ENCODE measurements around the gene ETV1.
"Not testable (repeated sequence)": the region's sequence is repeated elsewhere in the genome, so short reads cannot be mapped to it uniquely, and the experiment has no call there.

ETV1 gene

DNA sequence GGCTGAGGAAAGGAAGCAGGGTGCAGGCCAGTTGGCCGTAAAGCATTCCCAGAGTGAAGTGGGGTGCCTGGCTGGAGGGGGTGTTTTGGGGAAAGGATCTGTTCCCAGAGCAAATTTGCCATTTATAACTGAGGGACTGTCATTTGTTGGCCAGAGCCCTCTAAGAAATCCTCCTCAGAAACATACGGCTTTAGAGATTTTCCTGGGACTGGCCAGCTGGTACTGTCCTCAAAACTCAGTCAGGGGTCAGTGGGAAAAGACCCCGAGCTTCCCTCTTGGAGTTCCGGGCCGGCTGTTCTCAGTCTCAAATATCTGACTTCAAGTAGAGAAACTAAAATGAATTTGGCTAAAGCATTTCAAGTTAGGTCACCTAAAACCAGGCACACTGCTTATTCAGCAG lies 55.9 kb downstream of the ETV1 start:
- no peak for DNase-seq (ENCODE audit: insufficient read length, low spot score)

DNA sequence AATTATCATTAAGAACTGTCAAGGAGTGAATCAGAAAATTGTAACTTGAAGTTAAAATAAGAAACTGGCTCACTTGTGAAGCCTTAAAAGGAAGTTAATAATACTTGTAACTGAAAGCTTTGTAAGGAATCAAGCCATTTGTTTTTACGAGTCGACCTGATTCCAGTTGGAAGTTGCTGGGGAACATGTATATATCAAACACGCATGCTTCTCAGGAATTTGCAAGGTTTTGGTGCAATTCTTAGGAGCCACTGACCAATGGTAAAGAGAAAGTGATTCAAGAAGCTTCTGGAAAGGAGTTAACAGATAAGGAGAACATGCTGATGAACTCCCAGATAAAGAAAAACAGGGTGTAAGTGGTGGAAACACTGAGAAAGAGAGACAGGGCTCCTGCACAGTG lies 56.4 kb downstream of the ETV1 start:
- DNase-seq (ENCODE audit: insufficient read length, low spot score): no peak
- no peak for FAIRE-seq

More for the DNA sequence above, 55.9 kb downstream of the ETV1 start:
- no peak for FAIRE-seq

DNA sequence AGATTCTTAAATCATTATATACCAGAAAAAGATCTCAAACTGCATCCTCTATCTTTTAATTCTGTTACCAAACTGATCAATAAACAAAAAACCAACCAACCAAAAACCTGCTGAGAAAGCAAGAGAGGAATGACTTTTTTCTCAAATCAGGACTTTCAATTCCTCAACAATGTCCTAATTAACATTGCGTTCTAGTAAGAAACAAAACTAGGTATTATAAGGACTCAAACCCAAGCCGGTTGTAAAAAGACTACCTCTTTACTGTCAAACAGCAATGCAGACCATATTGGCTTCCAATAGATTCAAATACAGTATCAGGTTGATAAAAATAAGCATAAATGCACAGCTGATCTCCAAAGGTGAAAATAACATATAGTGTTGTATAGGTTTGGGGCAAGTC lies 57.3 kb downstream of the ETV1 start:
- no peak for FAIRE-seq
- DNase-seq (ENCODE audit: insufficient read length, low spot score): no peak

DNA sequence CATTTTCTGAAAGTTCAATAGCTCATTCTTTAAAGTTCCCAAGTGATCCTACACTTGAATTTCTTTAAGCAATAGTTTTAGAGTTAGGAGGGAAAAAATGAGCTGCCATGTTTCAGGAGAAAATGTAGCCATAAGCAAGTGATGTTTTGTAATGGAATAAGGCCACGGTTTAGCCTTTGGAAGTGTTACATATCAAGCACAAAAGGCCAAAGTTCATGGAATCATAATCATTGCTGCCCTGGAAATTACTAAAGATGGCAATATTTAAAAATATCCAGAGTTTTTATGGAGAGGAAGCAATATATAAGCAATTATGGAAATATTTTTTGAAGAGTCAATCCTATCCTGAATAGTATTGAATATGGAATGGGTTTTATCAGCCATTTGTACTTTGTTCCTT lies 68.4 kb downstream of the ETV1 start:
- FAIRE-seq: no peak

DNA sequence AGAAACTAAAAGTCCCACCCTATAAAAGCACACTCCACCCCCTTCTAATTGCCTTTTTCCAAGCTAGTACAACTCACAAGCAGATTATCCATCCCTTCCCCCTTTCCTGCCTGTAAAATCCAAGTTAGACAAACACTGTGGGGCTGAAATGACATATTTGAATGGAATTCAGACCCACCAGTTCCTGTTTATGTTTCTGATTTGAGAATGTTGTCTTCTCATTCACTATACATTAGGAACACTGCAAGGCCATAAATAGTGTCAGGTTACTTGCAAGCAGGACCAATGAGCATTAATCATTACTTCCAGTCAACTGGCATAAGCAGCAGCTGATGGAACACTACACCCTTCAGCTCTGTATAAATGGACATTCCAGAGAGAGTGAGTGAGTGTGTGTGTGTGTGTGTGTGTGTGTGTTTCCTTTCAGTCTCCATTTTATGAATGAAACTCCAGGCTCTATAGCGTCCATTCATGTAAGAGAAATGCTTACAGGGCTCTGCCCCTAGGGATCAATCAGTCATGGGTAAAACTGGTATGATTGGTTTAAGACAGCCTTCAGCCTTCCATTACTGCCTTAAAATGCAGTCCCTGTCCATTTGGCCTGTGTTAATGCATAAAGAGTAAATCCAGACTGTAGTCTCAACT lies 69.3 kb downstream of the ETV1 start:
- FAIRE-seq: peak; percentile 97

More for the DNA sequence above, 68.4 kb downstream of the ETV1 start:
- no peak for DNase-seq (ENCODE audit: insufficient read length, low spot score)

DNA sequence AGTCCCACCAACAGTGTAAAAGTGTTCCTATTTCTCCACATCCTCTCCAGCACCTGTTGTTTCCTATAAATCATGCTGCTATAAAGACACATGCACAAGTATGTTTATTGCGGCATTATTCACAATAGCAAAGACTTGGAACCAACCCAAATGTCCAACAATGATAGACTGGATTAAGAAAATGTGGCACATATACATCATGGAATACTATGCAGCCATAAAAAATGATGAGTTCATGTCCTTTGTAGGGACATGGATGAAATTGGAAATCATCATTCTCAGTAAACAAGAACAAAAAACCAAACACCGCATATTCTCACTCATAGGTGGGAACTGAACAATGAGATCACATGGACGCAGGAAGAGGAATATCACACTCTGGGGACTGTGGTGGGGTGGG lies 71.1 kb downstream of the ETV1 start:
- FAIRE-seq; DNase-seq (ENCODE audit: insufficient read length, low spot score): not testable (repeated sequence)

More for the DNA sequence above, 69.3 kb downstream of the ETV1 start:
- DNase-seq (ENCODE audit: insufficient read length, low spot score): peak; percentile 82

DNA sequence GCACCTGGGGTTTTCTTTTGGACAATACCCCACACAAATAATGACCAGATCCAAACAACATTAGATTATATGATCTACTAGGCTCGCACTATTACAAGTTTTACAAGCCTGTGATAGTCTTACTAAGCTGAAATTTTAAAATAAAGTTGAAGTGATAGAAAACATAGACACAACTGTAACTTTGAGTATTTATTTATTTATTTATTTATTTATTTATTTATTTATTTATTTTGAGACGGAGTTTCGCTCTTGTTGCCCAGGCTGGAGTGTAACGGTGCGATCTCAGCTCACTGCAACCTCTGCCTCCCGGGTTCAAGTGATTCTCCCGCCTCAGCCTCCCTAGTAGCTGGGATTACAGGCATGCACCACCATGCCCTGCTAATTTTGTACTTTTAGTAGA lies 72.4 kb downstream of the ETV1 start:
- not testable (repeated sequence) for DNase-seq (ENCODE audit: insufficient read length, low spot score); FAIRE-seq

DNA sequence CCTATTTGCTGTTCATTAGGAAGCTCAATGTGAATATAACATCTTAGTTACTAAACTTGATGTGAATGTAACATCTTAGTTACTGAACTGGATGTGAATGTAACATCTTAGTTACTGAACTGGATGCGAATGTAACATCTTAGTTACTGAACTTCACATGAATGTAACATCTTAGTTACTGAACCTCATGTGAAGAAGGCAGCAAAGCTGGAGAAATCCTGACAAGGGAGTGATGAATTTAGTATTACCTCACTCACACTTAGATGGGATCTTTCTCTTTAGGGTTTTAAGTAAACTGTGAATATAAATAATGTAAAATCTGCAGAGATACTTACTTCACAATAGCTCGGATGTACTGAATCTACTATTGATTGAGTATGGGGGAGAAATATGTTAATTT lies 73.6 kb downstream of the ETV1 start:
- no peak for DNase-seq (ENCODE audit: insufficient read length, low spot score)
- no peak for FAIRE-seq

DNA sequence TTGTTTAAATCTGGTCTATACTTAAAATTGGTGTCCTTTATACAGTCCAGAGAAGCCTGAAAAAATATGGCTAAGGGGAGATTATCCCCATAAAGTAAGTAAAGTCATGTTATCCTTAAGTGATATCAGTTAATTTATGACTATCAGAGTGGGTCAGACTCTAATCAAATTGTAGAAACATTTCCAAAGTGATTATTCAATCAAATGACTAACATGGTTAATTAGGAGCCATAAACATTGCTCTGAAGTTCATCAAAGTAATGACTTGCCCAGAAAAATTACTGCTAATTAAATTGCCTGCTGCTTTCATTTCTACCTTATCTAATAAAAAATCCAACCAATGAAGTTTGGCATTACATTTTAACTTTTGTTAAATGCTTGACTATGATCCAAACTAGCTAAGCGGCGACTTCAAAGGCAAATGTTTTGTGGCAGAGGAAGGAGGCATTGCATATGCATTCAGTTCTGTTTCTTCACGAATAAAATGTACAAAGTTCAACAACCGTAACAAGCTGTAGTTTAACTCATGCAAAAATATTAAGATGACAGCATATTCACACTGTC lies 76.7 kb downstream of the ETV1 start:
- DNase-seq (ENCODE audit: insufficient read length, low spot score): no peak
- no peak for FAIRE-seq

DNA sequence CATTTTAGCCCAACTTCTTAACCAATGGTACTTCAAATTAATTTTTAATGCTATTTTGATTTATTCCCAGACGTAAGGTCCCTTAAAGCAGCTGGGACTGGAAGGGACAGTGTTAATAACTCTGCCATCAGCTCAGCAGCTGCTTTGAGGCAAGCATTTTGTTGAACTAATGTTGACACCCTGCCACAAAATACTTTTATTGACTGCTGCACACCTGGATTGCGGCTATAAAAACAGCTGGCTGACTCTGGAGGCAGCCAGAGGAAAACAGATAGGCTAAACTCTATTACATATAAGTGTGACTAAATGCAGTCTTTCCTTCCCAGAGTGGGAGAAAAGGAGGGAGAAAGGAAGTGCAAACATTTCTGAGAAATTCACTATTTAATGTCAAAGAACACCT lies 77.6 kb downstream of the ETV1 start:
- no peak for FAIRE-seq
- no peak for DNase-seq (ENCODE audit: insufficient read length, low spot score)

DNA sequence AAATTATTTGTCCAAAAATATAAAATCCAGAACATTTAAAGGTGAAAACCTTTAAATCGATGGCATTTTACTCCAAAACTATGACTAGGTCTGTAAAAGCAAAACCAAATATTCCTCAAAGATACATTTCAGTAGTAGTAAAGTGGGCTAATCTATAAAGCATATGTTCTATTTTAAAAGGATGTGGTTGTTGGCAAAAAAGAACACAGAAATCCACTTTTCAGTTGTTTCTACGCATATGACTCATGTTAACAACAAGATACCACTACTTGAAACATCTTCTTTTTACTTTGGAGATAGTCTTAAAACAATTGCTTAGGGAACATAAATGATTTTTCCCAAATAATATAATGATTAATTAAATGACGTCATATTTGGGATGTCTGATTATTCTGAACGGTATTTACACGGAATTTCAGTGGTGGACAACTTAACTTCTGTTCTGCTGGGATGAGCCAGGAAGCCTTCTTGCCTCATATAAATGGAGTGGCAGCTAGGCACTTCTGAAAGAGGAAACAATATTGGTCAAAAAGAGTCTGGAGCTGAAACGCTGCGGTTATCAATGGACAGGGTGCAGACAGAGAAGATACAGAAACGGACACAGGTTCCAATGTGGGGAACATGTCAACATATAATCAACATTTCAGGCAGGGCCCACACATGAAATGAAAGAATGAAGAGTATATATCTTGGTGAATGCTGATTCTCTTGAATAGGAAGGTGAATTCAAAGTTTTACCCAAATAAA lies 78.5 kb downstream of the ETV1 start:
- FAIRE-seq (no peak), DNase-seq (ENCODE audit: insufficient read length, low spot score) (no peak)

DNA sequence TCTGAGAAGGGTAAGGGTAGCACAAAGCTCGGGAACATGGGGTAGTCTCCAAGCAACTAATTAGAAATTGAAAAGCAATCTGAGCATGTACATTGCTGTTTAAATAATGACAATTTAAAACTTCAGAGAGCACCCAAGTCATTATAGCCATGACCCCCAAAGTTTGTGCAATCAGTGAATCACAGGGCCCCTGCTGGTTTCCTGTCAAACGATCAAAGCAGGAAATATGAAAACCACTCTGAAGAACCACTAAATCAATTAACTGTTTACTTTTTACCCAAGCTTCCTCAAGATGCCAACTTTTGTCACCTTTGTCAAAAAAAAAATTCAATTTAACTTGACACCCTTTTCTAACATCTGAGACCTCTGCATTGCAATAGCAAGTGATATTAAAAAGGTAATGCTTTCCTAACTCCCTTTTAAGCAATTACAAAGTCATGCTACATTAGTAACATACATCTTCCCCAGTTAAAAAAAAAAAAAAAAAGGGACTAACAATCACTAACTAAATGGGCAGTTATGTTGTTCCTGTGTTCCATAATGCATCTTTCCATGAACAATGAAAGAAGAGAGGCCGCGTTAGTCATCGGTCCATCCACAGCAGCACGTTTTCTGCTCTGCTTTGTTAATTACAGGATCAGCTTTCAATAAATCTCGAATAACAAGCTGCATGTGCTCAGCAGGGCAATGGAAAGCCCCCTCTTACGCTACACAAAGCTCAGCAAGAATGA lies 80.6 kb downstream of the ETV1 start:
- no peak for FAIRE-seq

DNA sequence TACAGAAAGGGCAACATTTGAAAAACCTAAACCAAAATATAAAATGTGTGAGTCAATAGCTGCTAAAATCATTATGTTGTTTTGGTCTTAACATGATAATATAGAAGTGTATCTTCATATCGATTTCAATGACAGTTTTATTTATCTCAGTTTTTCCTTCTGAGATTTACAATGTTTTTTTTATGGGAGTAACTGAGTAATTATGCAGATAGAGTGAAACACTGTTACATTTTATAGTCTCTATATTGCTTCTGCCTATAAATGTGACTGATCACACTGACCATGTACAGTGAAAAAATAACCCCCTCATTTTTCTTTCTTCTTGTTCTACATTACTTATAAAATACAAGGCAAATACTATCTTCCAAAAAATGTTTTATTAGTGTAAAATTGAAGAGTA lies 81.6 kb downstream of the ETV1 start:
- FAIRE-seq (no peak), DNase-seq (ENCODE audit: insufficient read length, low spot score) (no peak)

More for the DNA sequence above, 80.6 kb downstream of the ETV1 start:
- DNase-seq (ENCODE audit: insufficient read length, low spot score): no peak

DNA sequence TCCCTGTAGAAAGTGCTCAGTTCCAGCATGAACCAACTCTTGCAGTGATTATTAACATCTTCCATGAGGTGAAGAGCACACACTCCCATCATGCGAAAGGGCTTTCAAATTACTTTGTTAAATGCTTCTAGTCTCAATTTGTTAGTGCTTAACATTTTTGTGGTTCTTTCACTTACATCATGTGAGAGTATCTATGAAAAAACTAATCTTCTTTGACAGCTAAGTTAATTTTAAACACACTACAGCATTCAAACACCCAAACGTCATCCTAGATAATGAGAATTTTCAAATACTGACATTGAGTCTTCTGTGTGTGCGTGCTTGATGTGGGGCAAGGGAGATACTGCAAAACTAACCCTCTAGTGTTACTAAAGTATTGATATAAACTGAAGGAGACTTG lies 84.8 kb downstream of the ETV1 start:
- no peak for DNase-seq (ENCODE audit: insufficient read length, low spot score)
- no peak for FAIRE-seq

DNA sequence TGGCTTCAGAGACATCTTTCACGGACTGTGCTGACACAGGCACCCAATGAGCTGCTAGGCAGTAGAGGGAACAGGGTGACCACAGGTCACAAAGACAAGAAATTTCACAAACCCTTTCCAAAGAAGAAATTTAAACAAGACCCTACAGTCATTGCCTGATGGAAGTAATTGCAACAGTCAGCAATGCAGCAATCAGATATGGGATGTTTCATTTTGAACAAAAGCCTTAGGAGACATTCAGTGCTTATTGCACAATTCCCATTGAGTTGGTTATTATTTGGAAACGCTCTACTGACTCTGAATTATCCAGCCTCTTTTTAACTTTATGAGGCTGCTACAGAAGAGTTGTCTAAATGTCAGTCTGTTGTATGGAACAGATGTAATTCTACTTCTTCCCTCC lies 85.5 kb downstream of the ETV1 start:
- FAIRE-seq (no peak), DNase-seq (ENCODE audit: insufficient read length, low spot score) (no peak)

DNA sequence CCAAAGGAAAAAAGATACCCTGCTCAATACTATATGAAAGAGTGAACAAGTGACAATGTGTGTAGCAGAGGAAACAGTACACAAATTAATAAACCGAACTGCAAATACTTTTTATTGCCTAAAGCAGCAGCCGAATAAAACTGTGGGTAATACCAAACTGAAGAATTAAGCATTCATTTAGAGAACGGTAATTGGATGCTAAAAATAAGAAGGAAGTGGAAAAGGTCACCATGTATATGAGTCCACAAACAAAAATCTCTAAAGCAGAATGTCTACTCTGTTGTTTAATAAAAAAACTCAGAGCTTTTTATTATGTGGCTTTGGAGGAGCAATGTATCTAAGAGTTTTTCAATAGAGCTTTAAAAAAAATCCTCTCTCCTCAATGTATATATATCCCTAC lies 87.9 kb downstream of the ETV1 start:
- FAIRE-seq (no peak), DNase-seq (ENCODE audit: insufficient read length, low spot score) (no peak)

DNA sequence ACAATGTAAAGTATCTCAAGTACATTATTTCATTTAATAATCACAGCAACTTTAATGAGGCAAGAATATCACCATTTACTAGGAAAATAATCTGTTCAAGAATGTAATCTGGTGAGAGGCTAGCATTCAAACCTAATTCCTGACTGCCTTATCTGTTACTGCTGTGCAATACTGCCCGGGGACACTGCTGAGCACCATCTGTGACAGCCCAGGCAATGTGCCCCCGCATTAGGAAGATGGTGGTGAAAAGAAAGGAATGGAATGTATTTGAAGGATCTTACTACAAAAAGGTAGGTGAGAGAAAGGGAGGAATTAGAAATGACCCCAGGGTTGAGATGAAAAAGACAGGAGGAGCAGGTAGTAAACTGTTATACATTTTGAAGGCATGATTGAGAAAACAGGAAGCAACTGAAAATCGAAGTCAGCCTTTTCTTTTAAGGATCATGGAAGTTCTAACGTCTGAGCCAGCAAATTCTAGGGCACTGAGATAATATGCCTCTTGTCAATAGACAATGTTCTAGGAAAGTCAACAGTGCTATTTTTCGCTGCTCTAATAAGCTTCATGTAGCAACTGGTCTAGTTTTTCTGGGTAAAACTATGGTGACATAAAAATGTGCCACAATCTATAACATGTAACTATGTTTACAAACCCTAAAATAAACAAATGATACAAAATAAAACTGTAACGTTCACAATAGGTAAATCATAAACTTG lies 90.4 kb downstream of the ETV1 start:
- DNase-seq (ENCODE audit: insufficient read length, low spot score) (no peak), FAIRE-seq (no peak)

DNA sequence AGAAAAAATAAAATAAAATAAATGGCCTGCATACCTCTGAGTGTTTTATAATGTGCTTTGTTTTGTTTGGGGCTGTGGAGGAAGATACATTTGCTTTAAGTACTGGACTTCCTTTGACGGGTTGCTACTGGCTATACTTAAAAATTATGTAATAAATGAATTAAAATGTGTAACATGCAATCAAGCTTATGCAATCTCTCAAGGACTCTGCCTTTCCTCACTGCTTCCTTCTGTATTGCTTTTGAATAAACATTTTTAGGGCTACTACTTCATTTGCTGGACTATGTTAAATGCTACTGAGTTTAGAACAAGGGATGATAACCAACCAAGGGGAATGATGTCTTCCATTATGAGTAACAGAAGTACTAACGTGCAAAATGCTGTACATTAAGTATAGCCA lies 91.6 kb downstream of the ETV1 start:
- DNase-seq (ENCODE audit: insufficient read length, low spot score): no peak
- no peak for FAIRE-seq

DNA sequence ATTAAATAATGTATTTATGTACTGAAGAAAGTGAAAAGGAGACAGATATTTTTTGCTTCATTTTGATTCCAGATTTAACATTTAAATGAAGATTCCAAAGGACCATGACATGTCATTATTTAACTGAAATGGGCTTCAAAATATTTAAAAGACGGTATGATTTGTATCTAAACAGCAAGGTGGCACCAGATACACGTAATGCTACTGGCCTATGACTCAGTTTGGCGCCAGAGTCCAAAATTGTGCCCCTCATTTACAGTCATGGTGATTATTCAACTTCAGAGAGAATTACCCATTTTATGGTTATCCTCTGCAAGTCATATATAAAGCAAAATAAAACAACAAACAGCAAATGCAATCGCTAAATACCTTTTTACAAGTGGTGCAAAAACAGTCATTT lies 94.5 kb downstream of the ETV1 start:
- FAIRE-seq (no peak), DNase-seq (ENCODE audit: insufficient read length, low spot score) (no peak)

DNA sequence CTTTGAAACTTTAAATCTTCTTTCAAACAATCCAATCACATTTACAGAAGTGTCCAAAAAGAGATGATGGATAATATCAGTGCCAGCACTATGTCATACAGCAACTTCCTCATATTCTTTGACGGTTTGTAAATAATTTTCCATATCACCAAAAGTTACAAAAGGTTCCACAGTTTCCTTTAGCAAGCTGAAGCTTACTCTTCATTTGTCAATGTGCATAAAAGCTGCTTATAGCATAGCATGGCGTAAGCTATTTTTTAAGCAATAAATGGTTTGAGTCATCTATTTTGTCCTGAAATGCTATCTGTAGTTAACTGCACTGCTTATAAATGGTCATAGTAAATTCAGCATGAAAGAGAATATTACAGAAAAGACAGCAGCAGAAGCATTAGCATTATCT lies 95.1 kb downstream of the ETV1 start:
- FAIRE-seq: no peak
- no peak for DNase-seq (ENCODE audit: insufficient read length, low spot score)

DNA sequence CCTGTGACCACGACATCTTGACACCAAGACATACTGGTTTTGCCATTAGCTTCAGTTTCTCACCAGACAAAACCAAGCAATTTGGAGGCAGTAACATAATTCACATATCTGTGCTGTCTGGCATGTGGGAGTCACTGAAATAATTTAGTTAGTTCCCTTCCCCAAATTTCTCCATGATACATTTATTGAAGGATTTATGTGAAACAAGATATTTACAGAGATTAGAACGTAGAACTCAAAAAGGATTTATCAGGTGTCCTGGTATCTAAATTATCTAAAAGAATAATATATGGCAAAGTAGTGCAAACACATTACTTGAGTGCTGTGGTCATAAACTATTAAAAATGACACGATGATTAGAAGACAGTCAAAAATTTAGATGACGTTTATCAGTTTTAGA lies 98.7 kb downstream of the ETV1 start:
- DNase-seq (ENCODE audit: insufficient read length, low spot score) (no peak), FAIRE-seq (no peak)

All from HTR-8/SVneo (cell line).